CD4-positive, alpha-beta T cell (primary cell): Measurements from ENCODE around the gene CCR5AS.

ENCODE experiments used
- ATAC-seq: fragments of 200-7000 bp; cut with Tn5 transposase; one replicate; pipeline ENCODE4 v1.10.0; 2022; ENCODE audit warnings: mild to moderate bottlenecking; ENCODE audit not compliant: poor library complexity
- CTCF ChIA-PET: fragments of 350-600 bp; sonication (Branson Sonifier 250); formaldehyde crosslinking; loops from one replicate; lab custom pipeline; 2021; ENCODE audit warnings: antibody characterized with exemption, inconsistent platforms; lab: Charles Lee
- POLR2A ChIA-PET: fragments of 350-600 bp; sonication (Branson Sonifier 250); formaldehyde crosslinking; loops from one replicate; lab custom pipeline; 2021; ENCODE audit warnings: antibody characterized with exemption, inconsistent platforms; lab: Charles Lee
- DNase-seq, 14 experiments: peaks; one replicate each; pipeline ENCODE4 v3.0.0-alpha.2; 2013 to 2020; ENCODE audit warnings: mixed read lengths in 2 of 14
- H3K27ac ChIP-seq, 2 donors: one replicate each; pipeline versions ENCODE4 v1.5.1 to v1.7.0; 2013; ENCODE audit warnings: low read length in 2 of 2, low read depth in 1 of 2, mild to moderate bottlenecking in 1 of 2
- H3K27me3 ChIP-seq, 2 experiments: 1 replicate in 1 of 2; 2 replicates in 1 of 2; pipeline versions ENCODE4 v1.6.1 to v1.7.0; 2013; ENCODE audit warnings: low read length in 2 of 2, control low read depth in 1 of 2, mild to moderate bottlenecking in 1 of 2, moderate library complexity in 1 of 2; ENCODE audit not compliant: insufficient read depth in 2 of 2, control insufficient read depth in 1 of 2
- H3K36me3 ChIP-seq: one replicate; pipeline ENCODE4 v1.6.1; 2013; ENCODE audit warnings: low read length, control low read depth; ENCODE audit not compliant: insufficient read depth
- H3K4me1 ChIP-seq: one replicate; pipeline ENCODE4 v1.6.1; 2013; ENCODE audit warnings: low read length, control low read depth; ENCODE audit not compliant: insufficient read depth
- H3K4me3 ChIP-seq: one replicate; pipeline ENCODE4 v1.5.1; 2013; ENCODE audit warnings: mild to moderate bottlenecking, low read length, moderate library complexity
- H3K9me3 ChIP-seq, 2 experiments: 1 replicate in 1 of 2; 2 replicates in 1 of 2; pipeline versions ENCODE4 v1.6.1 to v1.7.0; 2013; ENCODE audit warnings: low read length in 2 of 2, mild to moderate bottlenecking in 2 of 2, control low read depth in 1 of 2, moderate library complexity in 1 of 2; ENCODE audit not compliant: control insufficient read depth in 1 of 2, insufficient read depth in 1 of 2
- H3K27ac Mint-ChIP-seq: one replicate; pipeline ENCODE4 v1.8.0; 2020; ENCODE audit warnings: mixed read lengths
- H3K27me3 Mint-ChIP-seq: one replicate; pipeline ENCODE4 v1.8.0; 2021; ENCODE audit warnings: mixed read lengths
- H3K36me3 Mint-ChIP-seq: one replicate; pipeline ENCODE4 v1.8.0; 2021; ENCODE audit warnings: low read depth, mixed read lengths
- H3K4me1 Mint-ChIP-seq: one replicate; pipeline ENCODE4 v1.8.0; 2021; ENCODE audit warnings: low read depth, mixed read lengths
- H3K4me3 Mint-ChIP-seq: one replicate; pipeline ENCODE4 v1.8.0; 2020; ENCODE audit warnings: mild to moderate bottlenecking, mixed read lengths
- H3K9me3 Mint-ChIP-seq: one replicate; pipeline ENCODE4 v1.8.0; 2020; ENCODE audit warnings: mixed read lengths
- CTCF ChIP-seq: fragments of 200-600 bp; IDR thresholded peaks from one replicate; pipeline ENCODE4 v1.8.0; 2022; ENCODE audit warnings: antibody characterized with exemption, mild to moderate bottlenecking
- intact Hi-C, 2 experiments: fragments of 100-400 bp; cut with DNase I in 1 of 2; cut with micrococcal nuclease in 1 of 2; formaldehyde crosslinking; loops; one replicate each; pipeline versions ENCODE4 v1.15.1 to v1.9.0; 2023 to 2025; cut with DNase I, micrococcal nuclease

Gene CCR5AS

GRCh38 chr3:46406788-46407611 is at the start of gene CCR5AS, which contains the start of gene CCRL2:
TSS of gene CCR5AS (minus strand) at chr3:46407066.
TSS of gene CCRL2 (plus strand) at chr3:46407259. CDS start at chr3:46408080, 821 bp downstream.
- H3K27me3 ChIP-seq, result no peaks in the 10 kb centered on the region
- no peaks in the 10 kb centered on the region for H3K36me3 Mint-ChIP-seq
- POLR2A ChIA-PET, result interaction anchor here (0.6 to 1.0 kb wide), 2 partner anchors 132 to 552 kb away, joined by 3 to 4 read pairs; no protein-coding TSS in a partner anchor

GRCh38 chr3:46456118-46456517 is 49.3 kb upstream of the CCR5AS start:
- TF ChIP-seq CTCF, result no peak

More at GRCh38 chr3:46406788-46407611, at the start of gene CCR5AS, which contains the start of gene CCRL2:
- CTCF ChIA-PET, result no interaction called here
- Histone ChIP-seq H3K36me3 (no peaks in the 10 kb centered on the region), H3K27ac (peak within 1 kb of the TSS; percentile 22 to 71), H3K4me3 (peak within 1 kb of the TSS; percentile 51), H3K4me1 (peaks cover 22% of the 10 kb centered on the region), H3K9me3 (no peaks in the 10 kb centered on the region)
- intact Hi-C loops, result loop anchor here in 1 of 2 experiments (1.0 kb wide), 1 partner anchor 34 kb away; no protein-coding TSS in a partner anchor
- no peak for TF ChIP-seq CTCF
- peak within 1 kb of the TSS; percentile 86 for H3K4me3 Mint-ChIP-seq
- peak within 1 kb of the TSS; percentile 85 for H3K27ac Mint-ChIP-seq
- no peaks in the 10 kb centered on the region for H3K9me3 Mint-ChIP-seq
- DNase-seq (peak in 11 of 14 experiments; percentile 2 to 77 (median 22)), ATAC-seq (peak; percentile 85)
- no peaks in the 10 kb centered on the region for H3K27me3 Mint-ChIP-seq
- H3K4me1 Mint-ChIP-seq, result peaks cover 31% of the 10 kb centered on the region

GRCh38 chr3:46455231-46456115 is 48.6 kb upstream of the CCR5AS start:
- H3K4me3 ChIP-seq, result no peak overlapping the region
- H3K27me3 Mint-ChIP-seq, result peaks cover 8% of the 10 kb centered on the region
- CTCF ChIA-PET, result no interaction called here
- ATAC-seq, result no peak
- no peaks in the 10 kb centered on the region for H3K36me3 Mint-ChIP-seq
- peaks cover under 1% of the 10 kb centered on the region for H3K9me3 Mint-ChIP-seq
- H3K27me3 ChIP-seq, result no peaks in the 10 kb centered on the region
- H3K4me1 ChIP-seq, result no peaks in the 10 kb centered on the region
- H3K4me1 Mint-ChIP-seq, result no peaks in the 10 kb centered on the region
- no peak overlapping the region for H3K4me3 Mint-ChIP-seq
- H3K27ac Mint-ChIP-seq, result no peak overlapping the region
- no peak for DNase-seq
- H3K27ac ChIP-seq, result no peak overlapping the region
- H3K9me3 ChIP-seq, result peaks cover 0 to 10% of the 10 kb centered on the region in 2 experiments
- POLR2A ChIA-PET, result no interaction called here
- intact Hi-C loops, result no loop called here
- H3K36me3 ChIP-seq, result no peaks in the 10 kb centered on the region
- TF ChIP-seq CTCF, result no peak

More at GRCh38 chr3:46456118-46456517, 49.3 kb upstream of the CCR5AS start:
- ChIA-PET CTCF (no interaction called here), POLR2A (no interaction called here)
- no peaks in the 10 kb centered on the region for H3K4me1 ChIP-seq
- H3K36me3 Mint-ChIP-seq, result no peaks in the 10 kb centered on the region
- intact Hi-C loops, result no loop called here
- peaks cover 13% of the 10 kb centered on the region for H3K27me3 Mint-ChIP-seq
- no peak overlapping the region for H3K27ac ChIP-seq
- no peak for DNase-seq
- no peaks in the 10 kb centered on the region for H3K36me3 ChIP-seq
- H3K27ac Mint-ChIP-seq, result no peak overlapping the region
- peaks cover 0 to 10% of the 10 kb centered on the region in 2 experiments for H3K9me3 ChIP-seq
- H3K9me3 Mint-ChIP-seq, result peaks cover 2% of the 10 kb centered on the region
- ATAC-seq, result no peak
- H3K4me3 Mint-ChIP-seq, result no peak overlapping the region
- no peak overlapping the region for H3K4me3 ChIP-seq
- H3K4me1 Mint-ChIP-seq, result no peaks in the 10 kb centered on the region
- H3K27me3 ChIP-seq, result no peaks in the 10 kb centered on the region
